NCI-H2227 treated with DMSO at 0.1 percent for 48 hours (cell line): ENCODE data around the gene CDK17.
A peak's percentile ranks its signal among the peaks of the same experiment; 100 is the strongest.
"Not testable (repeated sequence)": the region's sequence is repeated elsewhere in the genome, so short reads cannot be mapped to it uniquely, and the experiment has no call there.

Source experiments
- DNase-seq: peaks from one replicate; lab custom pipeline; 2025; lab: John Stamatoyannopoulos, UW

CDK17 gene

GRCh38 chr12:96387981-96388380 is 12.3 kb downstream of the CDK17 start:
- DNase-seq: no peak

GRCh38 chr12:96386794-96387193 is 13.4 kb downstream of the CDK17 start:
- no peak for DNase-seq

- no peak for DNase-seq
Observed at GRCh38 chr12:96383991-96384390, 16.2 kb downstream of the CDK17 start.

- DNase-seq: no peak
Observed at GRCh38 chr12:96383371-96383770, 16.9 kb downstream of the CDK17 start.

GRCh38 chr12:96379743-96380142 is 20.5 kb downstream of the CDK17 start:
- DNase-seq: not testable (repeated sequence)

GRCh38 chr12:96378319-96378718 is 21.9 kb downstream of the CDK17 start:
- DNase-seq: no peak

- DNase-seq: no peak
Observed at GRCh38 chr12:96376865-96377264, 23.4 kb downstream of the CDK17 start.

GRCh38 chr12:96375841-96376604 is 24.2 kb downstream of the CDK17 start:
- DNase-seq: no peak

GRCh38 chr12:96375170-96375569 is 25.1 kb downstream of the CDK17 start:
- DNase-seq: peak; percentile 24

- DNase-seq: no peak
Observed at GRCh38 chr12:96371790-96372699, 28.2 kb downstream of the CDK17 start.

GRCh38 chr12:96371138-96371789 is 29.0 kb downstream of the CDK17 start:
- DNase-seq: no peak

GRCh38 chr12:96368687-96369086 is 31.6 kb downstream of the CDK17 start:
- no peak for DNase-seq

- no peak for DNase-seq
Observed at GRCh38 chr12:96368233-96368632, 32.0 kb downstream of the CDK17 start.

- no peak for DNase-seq
Observed at GRCh38 chr12:96366381-96366654, 33.9 kb downstream of the CDK17 start.

GRCh38 chr12:96365604-96366380 is 34.4 kb downstream of the CDK17 start:
- DNase-seq: no peak

GRCh38 chr12:96364092-96364700 is 36.0 kb downstream of the CDK17 start:
- no peak for DNase-seq

GRCh38 chr12:96361074-96361473 is 39.2 kb downstream of the CDK17 start:
- no peak for DNase-seq

GRCh38 chr12:96360550-96360949 is 39.7 kb downstream of the CDK17 start:
- DNase-seq: no peak

GRCh38 chr12:96359328-96359727 is 40.9 kb downstream of the CDK17 start:
- DNase-seq: no peak

GRCh38 chr12:96356831-96357230 is 43.4 kb downstream of the CDK17 start:
- no peak for DNase-seq

GRCh38 chr12:96354844-96355534 is 45.2 kb downstream of the CDK17 start:
- no peak for DNase-seq
